ENCODE results near the gene ATP6V1B1. TPM values are rescaled to one million over a fixed set of nuclear protein-coding genes. Genes with fewer than 3 reads are reported as not detected.
"Not testable (repeated sequence)": the region's sequence is repeated elsewhere in the genome, so short reads cannot be mapped to it uniquely, and the experiment has no call there.

ATP6V1B1 gene
- total RNA-seq, 1 experiment from 2014 or later: 0.81 TPM

DNA sequence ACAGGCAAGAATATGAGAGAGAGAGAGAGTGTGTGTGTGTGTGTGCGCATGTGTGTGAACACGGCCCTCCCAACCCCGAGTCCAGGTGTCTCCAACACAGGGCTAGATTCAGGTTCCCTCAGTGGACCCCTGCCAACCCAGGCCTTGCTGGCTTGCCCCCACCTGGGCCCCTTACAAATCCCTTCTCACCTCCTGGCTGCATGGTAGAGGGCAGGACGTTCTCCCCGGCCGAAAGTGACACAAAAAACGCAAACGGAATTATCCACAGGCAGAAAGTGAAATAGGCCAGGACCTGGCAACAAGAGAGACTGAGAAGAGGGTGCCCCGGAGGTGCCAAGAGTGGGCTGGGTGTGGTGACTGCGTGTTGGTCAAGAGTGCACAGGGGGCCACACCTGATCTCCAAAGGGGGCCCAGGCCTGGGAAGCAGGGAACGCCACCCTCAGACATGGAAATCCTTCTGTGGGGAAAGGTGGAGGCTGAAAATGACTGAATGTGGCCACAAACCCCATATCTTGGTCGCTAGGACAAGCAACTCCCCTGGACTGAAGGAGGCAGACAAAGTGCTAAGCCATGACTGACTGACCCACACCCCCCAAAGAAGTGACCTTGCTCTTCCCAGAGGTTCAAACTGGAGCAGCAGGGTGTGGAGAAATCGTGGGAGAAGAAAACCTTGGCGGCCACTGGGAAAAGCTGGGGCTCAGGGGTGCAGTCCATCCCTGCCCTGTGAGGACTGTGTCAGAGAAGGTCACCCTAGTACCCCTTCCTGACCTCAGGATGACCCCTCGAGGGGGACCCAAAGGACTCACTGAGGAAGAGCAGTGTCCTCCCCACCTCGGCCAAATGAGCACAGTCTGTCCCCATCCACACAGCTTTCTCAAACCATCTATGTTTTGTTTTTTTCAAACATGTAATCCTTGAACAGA, 53.3 kb downstream of the ATP6V1B1 start:
- no peak for DNase-seq (ENCODE audit: low read depth)

DNA sequence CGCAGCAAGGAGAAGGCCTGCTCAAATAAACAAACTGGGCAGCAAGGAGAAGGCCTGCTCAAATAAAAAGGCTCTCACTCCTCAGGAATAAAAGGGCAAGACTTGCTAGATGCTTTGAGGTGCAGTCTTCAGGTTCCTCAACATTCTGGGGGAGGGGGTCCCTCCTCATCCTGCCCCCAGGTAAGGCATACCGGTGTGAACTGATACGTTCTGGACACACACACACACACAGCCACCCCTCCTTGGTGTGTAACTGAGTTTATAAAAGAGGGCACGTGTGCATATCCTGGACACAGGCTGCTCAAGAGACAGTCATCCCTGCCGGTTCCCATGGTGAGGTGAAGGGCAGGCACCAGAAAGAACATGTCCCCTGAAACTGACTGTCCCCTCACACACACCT, 54.5 kb downstream of the ATP6V1B1 start:
- DNase-seq (ENCODE audit: low read depth): no peak

DNA sequence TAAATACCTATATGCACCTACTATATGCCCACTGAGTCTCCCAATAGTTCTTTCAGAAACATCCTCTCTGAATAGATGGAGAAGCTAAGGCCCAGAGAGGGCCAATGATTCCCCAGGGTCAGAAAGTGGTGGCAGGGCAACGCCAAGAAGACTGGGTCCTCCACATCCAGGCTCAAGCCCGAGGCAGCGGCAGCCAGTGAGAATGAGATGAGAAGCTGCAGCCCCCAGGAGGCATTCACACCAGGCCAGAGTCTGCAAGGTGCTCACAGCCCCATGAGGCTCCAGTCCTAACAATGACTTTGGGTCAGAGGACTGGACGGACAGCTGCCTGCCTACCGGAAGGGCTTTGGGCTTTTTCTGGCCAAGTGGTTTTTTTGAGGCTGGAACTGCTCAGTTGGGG, 55.4 kb downstream of the ATP6V1B1 start:
- no peak for DNase-seq (ENCODE audit: low read depth)

DNA sequence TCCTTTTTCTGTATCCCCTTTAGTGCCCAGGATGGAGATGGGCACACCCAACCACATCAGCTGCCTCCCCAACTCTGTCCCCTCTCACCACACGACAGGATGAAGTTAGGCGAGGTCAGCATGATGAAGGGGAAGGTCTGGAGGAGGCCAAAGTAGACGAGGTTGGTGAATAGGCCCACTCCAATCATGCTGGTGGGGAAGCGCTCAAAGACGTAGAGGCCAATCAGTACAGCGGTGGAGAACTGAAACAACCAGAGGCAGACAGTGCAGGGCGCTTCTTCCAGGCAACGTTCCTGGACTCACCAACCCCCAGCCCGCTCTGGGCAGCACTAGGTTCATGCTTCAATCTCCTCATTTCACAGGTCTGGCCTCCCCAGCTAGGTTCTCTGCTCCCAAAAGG, 56.0 kb downstream of the ATP6V1B1 start:
- DNase-seq (ENCODE audit: low read depth): no peak

- DNase-seq (ENCODE audit: low read depth): no peak
These were observed 57.5 kb downstream of the ATP6V1B1 start for GRCh38 chr2:70992945-70993853.

DNA sequence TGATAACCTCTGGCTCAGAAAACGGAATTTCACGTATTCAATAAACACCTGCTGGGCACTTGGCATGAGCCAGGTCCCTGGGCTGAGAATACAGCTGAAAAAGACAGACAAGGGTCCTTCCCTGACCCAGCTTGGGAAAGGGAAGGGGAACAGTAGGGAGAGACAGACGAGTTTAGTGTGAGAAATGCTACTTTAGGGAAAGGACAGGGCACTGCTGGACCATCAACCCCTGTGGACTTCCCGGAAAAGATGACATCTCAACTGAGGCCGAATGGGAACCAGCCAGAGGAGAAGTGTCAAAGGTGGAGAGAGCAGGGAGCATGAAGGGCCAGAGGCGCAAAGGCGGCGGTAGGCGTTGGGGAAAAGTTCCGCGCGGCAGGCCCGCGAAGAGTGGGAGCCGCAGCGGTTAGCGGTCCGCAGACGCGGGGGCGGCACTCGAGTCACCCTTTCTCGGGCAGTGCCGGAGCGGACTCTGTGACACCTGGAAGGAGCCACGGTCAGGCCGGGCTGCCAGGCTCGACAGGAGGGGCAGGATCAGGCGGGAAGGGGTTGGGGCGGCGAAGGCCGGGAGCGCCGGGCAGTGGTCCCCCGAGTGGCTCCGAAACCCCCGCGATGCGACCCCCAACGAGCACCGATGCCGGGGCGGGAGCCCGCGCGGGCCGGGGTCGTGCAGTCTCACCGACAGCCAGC, 58.5 kb downstream of the ATP6V1B1 start:
- DNase-seq (ENCODE audit: low read depth): peak; percentile 28

GRCh38 chr2:70994699-70995425, 59.2 kb downstream of the ATP6V1B1 start, which contains the start of gene TEX261:
Gene TEX261, minus strand, starts transcription at chr2:70994873. Its CDS starts 116 bp downstream, at chr2:70994757.
- peak; percentile 77 for DNase-seq (ENCODE audit: low read depth)

DNA sequence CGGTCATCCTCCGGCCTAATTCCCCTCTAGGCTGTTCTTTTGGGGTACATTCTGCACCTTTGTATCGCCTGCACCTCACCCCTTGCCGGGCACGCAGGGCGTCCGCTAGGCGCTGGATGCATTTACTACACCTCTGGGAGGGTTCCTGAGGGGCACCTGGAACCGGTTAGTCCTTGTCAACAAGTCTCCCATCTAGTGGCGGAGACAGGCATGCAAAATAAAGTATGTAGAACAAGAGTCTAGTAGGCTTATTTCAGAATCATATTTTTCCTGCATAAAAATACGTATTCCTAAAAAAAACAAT, 59.7 kb downstream of the ATP6V1B1 start:
- peak; percentile 55 for DNase-seq (ENCODE audit: low read depth)

- not testable (repeated sequence) for DNase-seq (ENCODE audit: low read depth)
These were observed 63.2 kb downstream of the ATP6V1B1 start for GRCh38 chr2:70998885-70999284.

- no peak for DNase-seq (ENCODE audit: low read depth)
These were observed 63.7 kb downstream of the ATP6V1B1 start for GRCh38 chr2:70999362-70999761.

DNA sequence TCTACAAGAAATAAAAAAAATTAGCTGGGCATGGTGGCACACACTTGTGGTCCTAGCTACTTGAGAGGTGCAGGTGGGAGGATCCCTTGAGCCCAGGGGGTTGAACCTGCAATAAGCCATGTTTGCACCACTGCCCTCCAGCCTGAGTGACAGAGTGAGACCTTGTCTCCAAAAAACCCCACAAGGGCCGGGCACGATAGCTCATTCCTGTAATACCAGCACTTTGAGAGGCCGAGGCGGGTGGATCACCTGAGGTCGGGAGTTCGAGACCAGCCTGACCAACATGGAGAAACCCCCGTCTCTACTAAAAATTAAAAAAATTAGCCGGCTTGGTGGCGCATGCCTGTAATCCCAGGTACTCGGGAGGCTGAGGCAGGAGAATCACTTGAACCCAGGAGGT, 64.2 kb downstream of the ATP6V1B1 start:
- DNase-seq (ENCODE audit: low read depth): not testable (repeated sequence)

- peak; percentile 53 for DNase-seq (ENCODE audit: low read depth)
These were observed 65.3 kb downstream of the ATP6V1B1 start for GRCh38 chr2:71000780-71001591.

DNA sequence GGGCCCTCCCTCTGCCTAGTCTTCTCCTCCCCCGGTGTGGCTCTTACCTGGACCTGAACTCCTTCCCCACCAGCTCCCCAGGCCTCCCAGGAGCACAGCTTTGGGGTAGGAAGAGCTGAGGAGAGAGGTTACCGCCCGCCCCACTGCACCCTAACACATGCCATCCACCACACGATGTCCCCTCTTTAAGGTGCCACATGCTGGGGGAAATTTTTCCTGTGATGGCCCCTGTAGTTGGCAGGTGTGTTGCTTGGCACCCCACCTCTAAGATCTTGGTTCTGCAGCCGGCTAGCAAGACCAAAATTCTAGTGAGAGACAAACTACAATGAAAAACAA, 65.9 kb downstream of the ATP6V1B1 start:
- DNase-seq (ENCODE audit: low read depth): no peak

DNA sequence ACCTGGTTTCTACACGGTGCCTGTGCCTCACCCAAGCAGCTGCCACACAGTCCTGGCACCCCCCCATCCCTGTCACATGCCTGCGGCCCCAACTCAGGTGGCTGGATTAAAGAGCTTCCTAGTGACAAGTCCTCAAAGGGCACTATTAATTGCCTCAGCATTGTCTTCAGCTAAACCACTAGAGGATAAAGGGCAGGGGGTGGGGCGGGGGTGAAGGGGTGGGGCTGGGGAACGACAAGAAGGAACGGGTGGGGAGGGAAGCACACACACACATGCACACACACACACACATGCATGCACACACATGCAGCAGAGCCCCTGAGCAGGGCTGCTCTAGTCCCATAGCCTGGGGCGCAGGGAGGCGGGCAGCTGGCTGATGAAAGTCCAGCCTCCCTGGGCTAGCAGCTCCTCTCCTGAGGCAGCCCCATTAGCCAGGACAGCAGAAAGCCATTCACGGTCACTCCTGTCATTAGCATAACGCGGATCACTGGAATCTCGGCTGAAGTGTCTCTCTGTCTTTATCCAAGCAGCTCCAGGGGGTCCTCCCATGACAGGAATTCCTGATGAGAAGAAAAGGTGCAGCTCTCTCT, 66.4 kb downstream of the ATP6V1B1 start:
- no peak for DNase-seq (ENCODE audit: low read depth)

- DNase-seq (ENCODE audit: low read depth): no peak
These were observed 67.7 kb downstream of the ATP6V1B1 start for GRCh38 chr2:71003396-71003795.

- no peak for DNase-seq (ENCODE audit: low read depth)
These were observed 68.5 kb downstream of the ATP6V1B1 start for GRCh38 chr2:71003966-71004755.

DNA sequence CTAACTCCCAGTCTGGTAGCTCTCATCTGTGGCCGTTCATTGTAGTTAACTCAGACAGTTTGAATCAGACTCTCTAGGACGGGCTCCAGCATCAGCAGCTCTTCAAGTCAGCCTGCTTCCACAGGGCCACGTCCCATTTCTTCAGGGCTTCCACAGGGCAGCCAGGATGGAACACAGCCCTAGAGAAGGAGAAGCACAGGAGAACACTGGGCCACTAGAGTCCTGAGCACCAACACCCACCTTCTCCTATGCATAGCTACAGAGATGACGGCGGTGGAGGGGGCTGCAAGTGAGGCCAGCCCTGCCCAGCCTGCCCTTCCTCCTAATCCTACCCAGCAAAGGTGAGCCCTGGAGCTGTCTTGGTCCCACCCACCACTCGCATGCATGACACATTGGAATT, 69.2 kb downstream of the ATP6V1B1 start:
- no peak for DNase-seq (ENCODE audit: low read depth)

GRCh38 chr2:71005271-71006202, 69.8 kb downstream of the ATP6V1B1 start:
- no peak for DNase-seq (ENCODE audit: low read depth)
